Heart left ventricle (tissue), 13 donors: Measurements from ENCODE around the gene TRHDE.

Experiments
- CTCF ChIP-seq, 12 donors: fragments of 200-600 bp; sonication (generic) in 4 of 12; IDR thresholded peaks; one replicate each; pipeline versions ENCODE4 v1.5.0 to v1.8.0; 2018 to 2022; ENCODE audit warnings: antibody characterized with exemption in 12 of 12, mild to moderate bottlenecking in 5 of 12
- POLR2A ChIP-seq, 2 donors: fragments of 450-650 bp; IDR thresholded peaks; one replicate each; pipeline ENCODE4 v1.6.1; 2017; ENCODE audit warnings: antibody characterized with exemption in 2 of 2, mild to moderate bottlenecking in 2 of 2, moderate library complexity in 2 of 2
- donor health status: ischemic (EF 13 %, LVEDD 7.1; RV severe dilation, severe dysfunction).
- donor health status: DM: no; HTN: yes; CAD: no.
- donor health status: DM: no; HTN: no; CAD: no.
- donor health status: ischemic (EF 25% LVEDD 6.9; RV normal size, moderate dysfunction).
- donor health status: ischemic (EF 25% LVEDD 5.7; RV mildly dilated, moderate dysfunction).
- donor health status: ischemic (EF 35%, LVEDD 5.7; RV mildly dilated, moderate dysfunction).
- donor health status: nonischemic (EF 11% LVEDD 7.7; RV severe dilation, severe dysfunction).
- donor health status: DM: yes; HTN: yes; CAD: no.
- donor health status: PGD.
- donor health status: ischemic (EF 29% LVEDD 5.4; RV normal size, mild dysfunction).
- donor health status: nonischemic (EF 23%, LVEDD 6.1; RV moderate dilation, normal function).

DNA sequence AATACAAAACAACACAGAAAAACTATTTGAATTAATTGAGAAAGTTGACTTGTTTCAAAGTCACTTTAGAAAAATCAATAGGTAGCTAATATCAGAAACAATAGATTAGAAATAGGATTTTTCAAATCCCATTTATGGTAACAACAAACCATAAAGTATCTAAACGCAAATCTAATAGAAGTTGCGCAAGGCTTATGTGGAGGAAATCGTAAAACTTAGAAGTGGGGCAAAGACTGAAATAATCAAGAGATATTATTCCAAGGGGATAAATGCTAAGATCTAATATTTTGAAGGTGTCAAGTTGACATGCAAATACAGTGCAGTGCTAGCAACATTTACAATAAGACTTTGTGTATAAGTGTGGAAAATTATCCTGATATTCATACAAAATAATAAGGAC, 87.2 kb downstream of the TRHDE start:
- TF ChIP-seq CTCF (IDR thresholded peaks at IDR 0.05) (no peak), POLR2A (IDR thresholded peaks at IDR 0.05) (no peak)
